NAMALWA (cell line): Measurements from ENCODE around the gene NFIX.

ENCODE experiments used
- DNase-seq: peaks from one replicate; pipeline ENCODE4 v3.0.0-alpha.2; 2015; ENCODE audit warnings: low spot score

NFIX gene

GRCh38 chr19:13008926-13009787 lies 13.9 kb downstream of the NFIX start:
- no peak for DNase-seq

GRCh38 chr19:13010038-13010991 lies 15.0 kb downstream of the NFIX start:
- DNase-seq, result no peak

- no peak for DNase-seq
These were observed 15.8 kb downstream of the NFIX start for GRCh38 chr19:13010992-13011652.

GRCh38 chr19:13011653-13012389 lies 16.5 kb downstream of the NFIX start:
- no peak for DNase-seq

GRCh38 chr19:13012390-13012689 lies 17.1 kb downstream of the NFIX start:
- DNase-seq, result no peak

GRCh38 chr19:13012690-13013608 lies 17.7 kb downstream of the NFIX start:
- no peak for DNase-seq

- DNase-seq, result no peak
These were observed 18.4 kb downstream of the NFIX start for GRCh38 chr19:13013649-13014048.

- DNase-seq, result no peak
These were observed 19.0 kb downstream of the NFIX start for GRCh38 chr19:13014101-13014920.

GRCh38 chr19:13014921-13015280 lies 19.6 kb downstream of the NFIX start:
- DNase-seq, result no peak

GRCh38 chr19:13015361-13016223 lies 20.3 kb downstream of the NFIX start:
- DNase-seq, result no peak

GRCh38 chr19:13016245-13016627 lies 21.0 kb downstream of the NFIX start:
- DNase-seq, result no peak

GRCh38 chr19:13016628-13017305 lies 21.5 kb downstream of the NFIX start:
- DNase-seq, result no peak

- no peak for DNase-seq
These were observed 22.2 kb downstream of the NFIX start for GRCh38 chr19:13017306-13018034.

- DNase-seq, result no peak
These were observed 23.0 kb downstream of the NFIX start for GRCh38 chr19:13018035-13018914.

- DNase-seq, result no peak
These were observed 24.1 kb downstream of the NFIX start for GRCh38 chr19:13019332-13019731.

GRCh38 chr19:13020002-13020414 lies 24.7 kb downstream of the NFIX start:
- DNase-seq, result no peak
